Measurements from ENCODE around the gene DHX35. TPM values are rescaled to one million over a fixed set of nuclear protein-coding genes. Genes with fewer than 3 reads are reported as not detected.

Gene DHX35
- total and polyA plus RNA-seq, 2 of the 8 experiments (the other 6 are each of a cell fraction or from before 2014, with no cell fraction given): 21.9 to 27.7 TPM

- TF ChIP-seq CHD7 (IDR thresholded peaks at IDR 0.05; ENCODE audit: insufficient replicate concordance, low read length): no peak
- TF ChIP-seq CTCF (IDR thresholded peaks at IDR 0.05; ENCODE audit: control extremely low read depth in 1 of 3, insufficient read depth in 1 of 3, low read depth in 1 of 3, low read length in 3 of 3): no peak
- TF ChIP-seq EZH2 (IDR thresholded peaks at IDR 0.05; ENCODE audit: low read depth, low read length, severe bottlenecking): no peak
- TF ChIP-seq HDAC2 (IDR thresholded peaks at IDR 0.05; ENCODE audit: borderline replicate concordance in 1 of 2, low read depth in 2 of 2, low read length in 2 of 2): no peak
- TF ChIP-seq USF2 (IDR thresholded peaks at IDR 0.05; ENCODE audit: low read length): no peak
- no peak for TF ChIP-seq SP2 (IDR thresholded peaks at IDR 0.05; ENCODE audit: low read length)
- no peak for TF ChIP-seq HDAC6 (IDR thresholded peaks at IDR 0.05; ENCODE audit: low read depth, low read length)
Observed at GRCh38 chr20:38935967-38936407, 26.2 kb upstream of the DHX35 start (continued).
